K562 (cell line): ENCODE measurements around the gene EIF3K.

Experiments
- BRF1 ChIP-seq: IDR thresholded peaks from 3 replicates; pipeline ENCODE4 v1.6.1; 2011; ENCODE audit warnings: borderline replicate concordance, mild to moderate bottlenecking; ENCODE audit not compliant: insufficient read length; ENCODE audit errors: extremely low read depth
- EZH2 ChIP-seq: IDR thresholded peaks from 2 replicates; pipeline ENCODE4 v1.6.1; 2012; ENCODE audit warnings: low read depth, mild to moderate bottlenecking, inconsistent platforms, low read length, borderline replicate concordance
- FOXA3 ChIP-seq, 2 experiments: fragments of 450-650 bp in 1 of 2; sonication (generic) in 1 of 2; formaldehyde crosslinking; IDR thresholded peaks in 1 of 2; conservative IDR thresholded peaks in 1 of 2; 2 replicates each; pipeline versions ENCODE4 v1.4.0 to v1.8.0; 2020 to 2022; ENCODE audit warnings: mild to moderate bottlenecking in 2 of 2, missing genetic modification reagents in 1 of 2
- GTF2F1 ChIP-seq: IDR thresholded peaks from 2 replicates; pipeline ENCODE4 v1.6.1; 2011; ENCODE audit warnings: low read depth, low read length, improper control_type of control experiment
- KLF6 ChIP-seq: fragments of 250-450 bp; sonication (Bioruptor Pico); IDR thresholded peaks from 2 replicates; pipeline ENCODE4 v1.4.0; 2020; ENCODE audit warnings: mild to moderate bottlenecking, moderate library complexity, borderline replicate concordance
- POLR2A ChIP-seq: fragments of 450-650 bp; conservative IDR thresholded peaks from 2 replicates; pipeline ENCODE4 v1.6.1; 2016
- RNF2 ChIP-seq: sonication (generic); IDR thresholded peaks from 2 replicates; pipeline ENCODE4 v1.6.1; 2016
- SMARCE1 ChIP-seq: fragments of 450-650 bp; IDR thresholded peaks from 2 replicates; pipeline ENCODE4 v1.7.1; 2016; ENCODE audit warnings: mild to moderate bottlenecking
- SP1 ChIP-seq: sonication (generic); formaldehyde crosslinking; IDR thresholded peaks from 2 replicates; pipeline ENCODE4 v1.8.1; 2022; ENCODE audit warnings: mild to moderate bottlenecking, missing genetic modification reagents
- TCFL5 ChIP-seq: fragments of 250-450 bp; sonication (Bioruptor Pico); conservative IDR thresholded peaks from 2 replicates; pipeline ENCODE4 v1.6.1; 2021; ENCODE audit warnings: mild to moderate bottlenecking, moderate library complexity, matching md5 sums
- TRIM28 ChIP-seq: fragments of 450-650 bp; IDR thresholded peaks from 2 replicates; pipeline ENCODE4 v1.6.1; 2017
- ZNF354B ChIP-seq: fragments of 250-450 bp; sonication (Bioruptor Pico); IDR thresholded peaks from 2 replicates; pipeline ENCODE4 v1.4.0; 2020
- TF ChIP-seq, protein P1 (sequence below): fragments of 450-650 bp; formaldehyde crosslinking; IDR thresholded peaks from 2 replicates; pipeline ENCODE4 v1.4.0; 2022; ENCODE audit warnings: mild to moderate bottlenecking, moderate library complexity
- TF ChIP-seq, protein P2 (sequence below), 3 experiments: IDR thresholded peaks in 2 of 3; conservative IDR thresholded peaks in 1 of 3; 2 replicates each; pipeline ENCODE4 v1.5.1; 2011 to 2012; ENCODE audit warnings: low read length in 3 of 3, mild to moderate bottlenecking in 3 of 3, control low read depth in 2 of 3, improper control_type of control experiment in 1 of 3, inconsistent platforms in 1 of 3, low read depth in 1 of 3, mixed read lengths in 1 of 3, moderate library complexity in 1 of 3; ENCODE audit not compliant: insufficient read depth in 2 of 3

DNA sequence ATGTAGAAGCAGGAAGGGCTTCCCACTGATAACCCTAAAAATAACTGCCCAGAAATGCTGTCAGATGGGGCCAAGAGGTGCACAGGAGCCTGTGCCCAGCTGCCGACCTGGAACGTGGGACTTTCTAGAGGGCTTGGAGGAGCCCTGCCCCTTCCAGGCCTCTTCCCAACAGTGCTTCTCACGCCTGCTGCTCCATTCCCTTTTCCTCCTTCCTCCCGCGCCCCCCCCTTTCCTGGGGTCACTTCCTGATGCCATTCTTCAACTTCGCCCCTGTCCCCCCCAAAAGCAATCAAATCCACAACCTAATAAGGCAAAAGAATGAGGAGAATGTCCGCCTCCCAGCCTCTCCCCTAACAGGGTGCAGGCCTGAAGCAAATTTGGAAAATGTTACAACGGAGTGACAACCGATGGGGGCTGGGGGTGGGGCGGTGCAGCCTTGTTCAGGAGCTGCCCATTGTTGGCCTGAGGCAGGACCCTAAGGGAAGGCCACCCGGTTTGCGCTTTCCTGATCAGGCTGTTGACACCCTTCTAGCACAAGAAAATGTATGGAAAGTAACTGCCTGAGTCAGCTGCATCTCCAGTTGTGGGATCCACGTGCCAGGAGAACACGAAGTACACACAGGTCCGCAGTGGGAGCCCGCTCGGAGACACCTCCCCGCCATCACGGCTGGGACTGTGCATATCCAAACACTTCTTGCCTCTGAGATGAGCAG, 47.1 kb downstream of the EIF3K start:
- TF ChIP-seq TCFL5 = no peak
- no peak for TF ChIP-seq KLF6 (CRISPR knock-in tag)
- TF ChIP-seq BRF1 = no peak
- no peak for TF ChIP-seq EZH2
- TF ChIP-seq, protein P1, sequence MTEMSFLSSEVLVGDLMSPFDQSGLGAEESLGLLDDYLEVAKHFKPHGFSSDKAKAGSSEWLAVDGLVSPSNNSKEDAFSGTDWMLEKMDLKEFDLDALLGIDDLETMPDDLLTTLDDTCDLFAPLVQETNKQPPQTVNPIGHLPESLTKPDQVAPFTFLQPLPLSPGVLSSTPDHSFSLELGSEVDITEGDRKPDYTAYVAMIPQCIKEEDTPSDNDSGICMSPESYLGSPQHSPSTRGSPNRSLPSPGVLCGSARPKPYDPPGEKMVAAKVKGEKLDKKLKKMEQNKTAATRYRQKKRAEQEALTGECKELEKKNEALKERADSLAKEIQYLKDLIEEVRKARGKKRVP (CRISPR knock-in tag) = no peak
- no peak for TF ChIP-seq TRIM28
- TF ChIP-seq SP1 (CRISPR knock-in tag) = no peak
- no peak for TF ChIP-seq ZNF354B (CRISPR knock-in tag)
- TF ChIP-seq FOXA3 (CRISPR knock-in tag; conservative IDR thresholded peaks at IDR 0.05 in 1 of 2, IDR thresholded peaks at IDR 0.05 in 1 of 2) = no peak
- no peak for TF ChIP-seq RNF2
- TF ChIP-seq, protein P2, sequence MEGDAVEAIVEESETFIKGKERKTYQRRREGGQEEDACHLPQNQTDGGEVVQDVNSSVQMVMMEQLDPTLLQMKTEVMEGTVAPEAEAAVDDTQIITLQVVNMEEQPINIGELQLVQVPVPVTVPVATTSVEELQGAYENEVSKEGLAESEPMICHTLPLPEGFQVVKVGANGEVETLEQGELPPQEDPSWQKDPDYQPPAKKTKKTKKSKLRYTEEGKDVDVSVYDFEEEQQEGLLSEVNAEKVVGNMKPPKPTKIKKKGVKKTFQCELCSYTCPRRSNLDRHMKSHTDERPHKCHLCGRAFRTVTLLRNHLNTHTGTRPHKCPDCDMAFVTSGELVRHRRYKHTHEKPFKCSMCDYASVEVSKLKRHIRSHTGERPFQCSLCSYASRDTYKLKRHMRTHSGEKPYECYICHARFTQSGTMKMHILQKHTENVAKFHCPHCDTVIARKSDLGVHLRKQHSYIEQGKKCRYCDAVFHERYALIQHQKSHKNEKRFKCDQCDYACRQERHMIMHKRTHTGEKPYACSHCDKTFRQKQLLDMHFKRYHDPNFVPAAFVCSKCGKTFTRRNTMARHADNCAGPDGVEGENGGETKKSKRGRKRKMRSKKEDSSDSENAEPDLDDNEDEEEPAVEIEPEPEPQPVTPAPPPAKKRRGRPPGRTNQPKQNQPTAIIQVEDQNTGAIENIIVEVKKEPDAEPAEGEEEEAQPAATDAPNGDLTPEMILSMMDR (IDR thresholded peaks at IDR 0.05 in 2 of 3, conservative IDR thresholded peaks at IDR 0.05 in 1 of 3; ENCODE audit: insufficient read depth in 2 of 3, low read depth in 1 of 3, low read length in 3 of 3) = no peak
- no peak for TF ChIP-seq SMARCE1
- TF ChIP-seq POLR2A = no peak
- TF ChIP-seq GTF2F1 = no peak
